HepG2 (cell line): ENCODE data around the gene HYPK. TPM values are rescaled to one million over a fixed set of nuclear protein-coding genes. Genes with fewer than 3 reads are reported as not detected.
A peak's percentile ranks its signal among the peaks of the same experiment; 100 is the strongest.

Source experiments
- AGO2 ChIP-seq: fragments of 200-400 bp; formaldehyde crosslinking; optimal IDR thresholded peaks from 2 replicates; pipeline ENCODE3; 2017; ENCODE audit warnings: mild to moderate bottlenecking, low read depth, low read length, moderate library complexity
- AKNA ChIP-seq: sonication (generic); formaldehyde crosslinking; IDR thresholded peaks from 2 replicates; pipeline ENCODE4 v1.4.0; 2020; ENCODE audit warnings: missing genetic modification reagents, borderline replicate concordance
- ARID5B ChIP-seq: IDR thresholded peaks from 2 replicates; pipeline ENCODE4 v1.4.0; 2020; ENCODE audit warnings: mild to moderate bottlenecking, missing genetic modification reagents
- ATF1 ChIP-seq: IDR thresholded peaks from 2 replicates; pipeline ENCODE4 v1.6.1; 2016; ENCODE audit warnings: mild to moderate bottlenecking, control low read depth
- DMAP1 ChIP-seq: IDR thresholded peaks from 2 replicates; pipeline ENCODE4 v1.6.1; 2016
- HDAC1 ChIP-seq: sonication (generic); formaldehyde crosslinking; IDR thresholded peaks from 2 replicates; pipeline ENCODE4 v1.5.1; 2020; ENCODE audit warnings: mild to moderate bottlenecking, missing genetic modification reagents
- ISL2 ChIP-seq: sonication (generic); formaldehyde crosslinking; IDR thresholded peaks from 2 replicates; pipeline ENCODE4 v1.5.0; 2020; ENCODE audit warnings: missing genetic modification reagents
- MTF1 ChIP-seq: sonication (generic); formaldehyde crosslinking; IDR thresholded peaks from 2 replicates; pipeline ENCODE4 v1.5.0; 2020; ENCODE audit warnings: missing genetic modification reagents
- MXI1 ChIP-seq: IDR thresholded peaks from 3 replicates; pipeline ENCODE4 v1.6.1; 2012; ENCODE audit warnings: low read depth, low read length, inconsistent platforms, borderline replicate concordance
- SALL1 ChIP-seq: sonication (generic); formaldehyde crosslinking; IDR thresholded peaks from 2 replicates; pipeline ENCODE4 v1.8.0; 2022; ENCODE audit warnings: mild to moderate bottlenecking, missing genetic modification reagents
- SSRP1 ChIP-seq: IDR thresholded peaks from 2 replicates; pipeline ENCODE4 v1.6.1; 2016; ENCODE audit warnings: control low read depth
- TEAD3 ChIP-seq: optimal IDR thresholded peaks from 2 replicates; pipeline ENCODE3; 2016; ENCODE audit warnings: borderline replicate concordance
- XRCC5 ChIP-seq: fragments of 200-400 bp; formaldehyde crosslinking; optimal IDR thresholded peaks from 2 replicates; pipeline ENCODE3; 2017; ENCODE audit warnings: mild to moderate bottlenecking, low read length
- ZNF543 ChIP-seq: sonication (generic); formaldehyde crosslinking; IDR thresholded peaks from 2 replicates; pipeline ENCODE4 v1.4.0; 2020; ENCODE audit warnings: mild to moderate bottlenecking, missing genetic modification reagents
- ZNF563 ChIP-seq: sonication (generic); formaldehyde crosslinking; IDR thresholded peaks from 2 replicates; pipeline ENCODE4 v1.8.0; 2022; ENCODE audit warnings: mild to moderate bottlenecking, moderate library complexity, missing genetic modification reagents
- ZNF615 ChIP-seq: sonication (generic); formaldehyde crosslinking; IDR thresholded peaks from 2 replicates; pipeline ENCODE4 v1.5.0; 2020; ENCODE audit warnings: mild to moderate bottlenecking, missing genetic modification reagents, borderline replicate concordance
- ZNF7 ChIP-seq: IDR thresholded peaks from 2 replicates; pipeline ENCODE4 v1.6.1; 2016; ENCODE audit warnings: missing biosample characterization, missing genetic modification reagents
- ZNF891 ChIP-seq: sonication (generic); formaldehyde crosslinking; IDR thresholded peaks from 2 replicates; pipeline ENCODE4 v1.5.0; 2020; ENCODE audit warnings: mild to moderate bottlenecking, missing genetic modification reagents
- polyA plus RNA-seq, 8 experiments: library from polyadenylated mRNA; depleted of rRNA in 3 of 8; stranded (reverse) in 7 of 8; unstranded in 1 of 8; fragments of >200 nt; fragmentation: Illumina TruSeq in 4 of 8; extraction: Trizol in 4 of 8; gene quantifications; 2 replicates each; pipeline versions ENCODE4 v1.2.1 to v1.2.3, GENCODE V29; 2011 to 2016; ENCODE audit warnings: low read depth in 4 of 8, missing spikeins in 1 of 8, mixed read lengths in 1 of 8; ENCODE audit not compliant: insufficient read depth in 1 of 8
- total RNA-seq, 5 experiments: library from RNA; depleted of rRNA; stranded (reverse); fragments of >200 nt; fragmentation: Illumina TruSeq; extraction: Trizol; gene quantifications; 2 replicates each; pipeline ENCODE4 v1.2.3, GENCODE V29; 2016; ENCODE audit warnings: low read depth in 1 of 5
- TF ChIP-seq, protein P1 (sequence below): sonication (generic); formaldehyde crosslinking; IDR thresholded peaks from 2 replicates; pipeline ENCODE4 v1.5.0; 2020; ENCODE audit warnings: mild to moderate bottlenecking, missing genetic modification reagents
- TF ChIP-seq, protein P2 (sequence below): sonication (generic); formaldehyde crosslinking; IDR thresholded peaks from 2 replicates; pipeline ENCODE4 v1.4.0; 2020; ENCODE audit warnings: missing genetic modification reagents

HYPK gene
- total and polyA plus RNA-seq, 2 of the 13 experiments (the other 11 are each of a cell fraction or from before 2014, with no cell fraction given): 13.5 to 16.5 TPM

- TF ChIP-seq TEAD3 (peak; percentile 43), SSRP1 (no peak), SALL1 (no peak), ZNF563 (no peak), HDAC1 (peak; percentile 11; the same call in 1 of the 2 replicates), MXI1 (peak; percentile 68; the same call in 1 of the 3 replicates), ZNF891 (CRISPR knock-in tag) (no peak), ZNF7 (CRISPR knock-in tag) (no peak), ZNF615 (CRISPR knock-in tag) (no peak), AGO2 (no peak), ZNF543 (CRISPR knock-in tag) (no peak), ISL2 (no peak), DMAP1 (CRISPR knock-in tag) (peak; percentile 76), ATF1 (no peak), ARID5B (peak; percentile 31; the same call in 1 of the 2 replicates), AKNA (CRISPR knock-in tag) (no peak), MTF1 (no peak), XRCC5 (peak; percentile 91)
- TF ChIP-seq, protein P1, sequence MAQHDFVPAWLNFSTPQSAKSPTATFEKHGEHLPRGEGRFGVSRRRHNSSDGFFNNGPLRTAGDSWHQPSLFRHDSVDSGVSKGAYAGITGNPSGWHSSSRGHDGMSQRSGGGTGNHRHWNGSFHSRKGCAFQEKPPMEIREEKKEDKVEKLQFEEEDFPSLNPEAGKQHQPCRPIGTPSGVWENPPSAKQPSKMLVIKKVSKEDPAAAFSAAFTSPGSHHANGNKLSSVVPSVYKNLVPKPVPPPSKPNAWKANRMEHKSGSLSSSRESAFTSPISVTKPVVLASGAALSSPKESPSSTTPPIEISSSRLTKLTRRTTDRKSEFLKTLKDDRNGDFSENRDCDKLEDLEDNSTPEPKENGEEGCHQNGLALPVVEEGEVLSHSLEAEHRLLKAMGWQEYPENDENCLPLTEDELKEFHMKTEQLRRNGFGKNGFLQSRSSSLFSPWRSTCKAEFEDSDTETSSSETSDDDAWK (CRISPR knock-in tag): no peak
- TF ChIP-seq, protein P2, sequence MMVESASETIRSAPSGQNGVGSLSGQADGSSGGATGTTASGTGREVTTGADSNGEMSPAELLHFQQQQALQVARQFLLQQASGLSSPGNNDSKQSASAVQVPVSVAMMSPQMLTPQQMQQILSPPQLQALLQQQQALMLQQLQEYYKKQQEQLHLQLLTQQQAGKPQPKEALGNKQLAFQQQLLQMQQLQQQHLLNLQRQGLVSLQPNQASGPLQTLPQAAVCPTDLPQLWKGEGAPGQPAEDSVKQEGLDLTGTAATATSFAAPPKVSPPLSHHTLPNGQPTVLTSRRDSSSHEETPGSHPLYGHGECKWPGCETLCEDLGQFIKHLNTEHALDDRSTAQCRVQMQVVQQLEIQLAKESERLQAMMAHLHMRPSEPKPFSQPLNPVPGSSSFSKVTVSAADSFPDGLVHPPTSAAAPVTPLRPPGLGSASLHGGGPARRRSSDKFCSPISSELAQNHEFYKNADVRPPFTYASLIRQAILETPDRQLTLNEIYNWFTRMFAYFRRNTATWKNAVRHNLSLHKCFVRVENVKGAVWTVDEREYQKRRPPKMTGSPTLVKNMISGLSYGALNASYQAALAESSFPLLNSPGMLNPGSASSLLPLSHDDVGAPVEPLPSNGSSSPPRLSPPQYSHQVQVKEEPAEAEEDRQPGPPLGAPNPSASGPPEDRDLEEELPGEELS (CRISPR knock-in tag): no peak
These were observed 24.9 kb upstream of the HYPK start (continued) for GRCh38 chr15:43775411-43775965.
